GM18867 (cell line): ENCODE data around the gene MAP2K3.
"Not testable (repeated sequence)": the region's sequence is repeated elsewhere in the genome, so short reads cannot be mapped to it uniquely, and the experiment has no call there.

Source experiments
- ATAC-seq: cut with Tn5 transposase; IDR thresholded peaks from one replicate; pipeline ENCODE4 v1.9.1; 2021; ENCODE audit warnings: mild to moderate bottlenecking, moderate library complexity; ENCODE audit not compliant: unreplicated experiment

MAP2K3 gene

GRCh38 chr17:21296097-21297025 is 11.8 kb downstream of the MAP2K3 start:
- ATAC-seq, result no peak

- no peak for ATAC-seq
These were observed 12.6 kb downstream of the MAP2K3 start for GRCh38 chr17:21297026-21297520.

DNA sequence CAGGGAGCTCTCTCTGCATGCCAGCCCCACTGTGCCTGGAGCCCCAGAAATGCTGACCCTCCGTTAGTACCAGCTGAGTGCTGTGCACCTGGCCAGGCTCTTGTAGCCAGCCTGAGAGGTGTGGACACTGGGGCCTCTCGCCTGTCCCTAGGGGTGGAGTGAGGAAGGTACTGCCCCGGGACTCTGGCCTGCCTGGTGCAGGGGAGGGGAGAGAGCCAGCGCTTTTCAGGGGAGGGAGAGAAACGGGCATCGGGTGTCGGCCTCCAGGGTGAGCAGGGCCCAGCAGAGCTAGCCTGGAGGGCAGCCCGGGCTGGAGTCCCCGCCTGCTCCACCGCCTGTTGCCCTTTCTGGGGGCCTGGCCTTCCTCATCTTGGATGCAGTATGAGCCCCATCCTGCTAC is 13.1 kb downstream of the MAP2K3 start:
- ATAC-seq, result no peak

DNA sequence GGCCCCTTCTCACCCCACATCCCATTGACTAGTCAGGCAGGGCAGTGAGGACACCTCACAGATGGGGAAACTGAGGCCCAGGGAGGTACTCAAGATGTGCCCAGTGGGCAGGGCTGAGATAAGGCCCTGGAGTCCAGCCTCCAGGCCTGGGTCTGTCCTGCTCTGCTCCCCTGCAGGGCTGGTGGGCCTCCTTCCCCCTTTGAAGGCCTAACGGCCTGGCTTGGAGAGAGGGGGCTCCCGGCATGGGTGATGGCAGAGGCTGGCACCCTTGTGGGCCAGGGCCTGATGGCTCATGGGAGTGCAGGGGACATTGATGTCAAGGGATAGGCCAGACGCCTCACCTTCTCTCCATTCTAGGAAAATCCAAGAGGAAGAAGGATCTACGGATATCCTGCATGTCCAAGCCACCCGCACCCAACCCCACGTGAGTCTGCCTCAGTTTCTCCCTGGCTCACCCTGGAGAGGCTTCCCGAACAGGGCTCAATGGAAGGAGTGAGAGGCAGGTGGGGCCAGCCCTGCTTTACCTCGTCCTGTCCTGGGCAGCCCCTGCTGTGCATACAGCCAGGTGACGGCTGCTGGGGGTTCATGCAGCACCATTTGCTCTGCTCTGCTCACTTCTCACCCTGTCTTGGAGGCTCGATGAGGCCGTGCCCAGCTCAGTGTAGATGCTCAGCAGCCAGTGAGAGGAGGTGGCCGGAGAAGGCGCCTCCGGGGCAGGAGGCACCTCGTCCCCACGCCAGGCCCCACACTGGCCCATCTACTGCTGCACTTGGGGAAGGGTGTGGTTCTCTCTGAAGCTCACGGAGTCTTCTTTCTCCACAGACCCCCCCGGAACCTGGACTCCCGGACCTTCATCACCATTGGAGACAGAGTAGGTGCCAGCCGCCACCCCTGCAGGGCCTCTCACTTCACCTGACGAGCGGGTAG is 13.8 kb downstream of the MAP2K3 start:
- ATAC-seq, result no peak

DNA sequence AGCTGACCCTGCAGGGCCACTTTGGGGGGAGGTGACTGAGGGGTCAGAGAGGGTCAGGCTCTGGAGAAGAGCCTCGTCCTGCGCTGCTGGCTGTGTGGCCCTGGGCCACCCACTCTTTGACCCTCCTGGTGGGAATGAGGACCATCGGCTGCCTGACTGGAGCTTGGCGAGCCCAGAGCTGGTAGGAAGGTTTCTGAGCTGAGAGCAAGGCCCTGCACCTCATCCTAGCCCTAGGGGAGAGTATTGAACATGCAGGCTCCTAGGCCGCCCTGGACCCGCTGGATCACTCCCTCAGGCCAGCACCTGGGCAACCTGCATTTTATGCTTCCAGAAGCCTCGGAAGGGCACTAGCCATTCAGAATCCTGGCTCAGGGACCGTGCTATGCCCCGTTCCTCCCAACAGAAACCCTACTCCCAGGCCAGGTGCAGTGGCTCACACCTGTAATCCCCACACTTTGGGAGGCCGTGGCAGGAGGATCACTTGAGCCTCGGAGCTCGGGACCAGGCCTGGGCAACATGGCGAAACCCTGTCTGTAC is 14.5 kb downstream of the MAP2K3 start:
- no peak for ATAC-seq

GRCh38 chr17:21299981-21300600 is 15.6 kb downstream of the MAP2K3 start:
- ATAC-seq, result no peak

DNA sequence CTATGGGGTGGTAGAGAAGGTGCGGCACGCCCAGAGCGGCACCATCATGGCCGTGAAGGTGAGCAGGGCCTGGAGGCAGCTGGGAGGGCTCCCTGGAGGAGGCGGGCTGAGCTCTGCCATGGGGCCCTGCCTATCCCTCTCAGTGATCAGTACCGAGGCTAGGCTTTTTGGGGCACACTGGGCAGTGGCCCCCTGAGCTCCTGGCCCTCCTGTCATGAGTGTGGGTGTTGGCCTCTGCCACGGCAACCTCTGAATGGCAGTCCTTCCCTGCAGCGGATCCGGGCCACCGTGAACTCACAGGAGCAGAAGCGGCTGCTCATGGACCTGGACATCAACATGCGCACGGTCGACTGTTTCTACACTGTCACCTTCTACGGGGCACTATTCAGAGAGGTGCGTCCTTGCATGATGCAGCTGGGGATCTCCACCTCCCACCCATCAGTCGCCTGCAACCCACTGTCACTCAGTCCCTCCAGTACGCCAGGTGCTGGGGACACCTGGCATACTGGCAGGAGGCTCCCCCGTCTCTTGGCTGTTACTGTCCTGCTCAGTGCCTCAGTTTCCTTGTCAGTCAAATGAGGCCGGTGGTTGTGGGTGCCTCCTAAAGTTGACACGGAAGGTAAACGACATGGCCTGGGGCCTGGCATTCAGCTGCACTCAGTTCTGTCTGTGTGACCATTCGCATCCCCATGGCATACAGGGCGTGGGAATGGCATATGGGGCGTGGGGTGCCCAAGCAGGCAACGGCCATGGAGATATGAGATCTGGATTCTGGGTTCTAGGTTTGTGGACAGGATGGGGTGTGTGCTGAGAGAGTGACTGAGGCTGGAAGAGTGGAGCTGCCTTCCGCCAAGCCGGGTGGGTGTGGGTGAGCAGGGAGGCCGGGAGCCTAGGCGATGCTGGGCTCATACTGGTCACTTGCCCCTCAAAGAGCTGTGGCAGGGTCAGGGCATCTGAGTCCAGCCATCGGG is 16.4 kb downstream of the MAP2K3 start:
- no peak for ATAC-seq

DNA sequence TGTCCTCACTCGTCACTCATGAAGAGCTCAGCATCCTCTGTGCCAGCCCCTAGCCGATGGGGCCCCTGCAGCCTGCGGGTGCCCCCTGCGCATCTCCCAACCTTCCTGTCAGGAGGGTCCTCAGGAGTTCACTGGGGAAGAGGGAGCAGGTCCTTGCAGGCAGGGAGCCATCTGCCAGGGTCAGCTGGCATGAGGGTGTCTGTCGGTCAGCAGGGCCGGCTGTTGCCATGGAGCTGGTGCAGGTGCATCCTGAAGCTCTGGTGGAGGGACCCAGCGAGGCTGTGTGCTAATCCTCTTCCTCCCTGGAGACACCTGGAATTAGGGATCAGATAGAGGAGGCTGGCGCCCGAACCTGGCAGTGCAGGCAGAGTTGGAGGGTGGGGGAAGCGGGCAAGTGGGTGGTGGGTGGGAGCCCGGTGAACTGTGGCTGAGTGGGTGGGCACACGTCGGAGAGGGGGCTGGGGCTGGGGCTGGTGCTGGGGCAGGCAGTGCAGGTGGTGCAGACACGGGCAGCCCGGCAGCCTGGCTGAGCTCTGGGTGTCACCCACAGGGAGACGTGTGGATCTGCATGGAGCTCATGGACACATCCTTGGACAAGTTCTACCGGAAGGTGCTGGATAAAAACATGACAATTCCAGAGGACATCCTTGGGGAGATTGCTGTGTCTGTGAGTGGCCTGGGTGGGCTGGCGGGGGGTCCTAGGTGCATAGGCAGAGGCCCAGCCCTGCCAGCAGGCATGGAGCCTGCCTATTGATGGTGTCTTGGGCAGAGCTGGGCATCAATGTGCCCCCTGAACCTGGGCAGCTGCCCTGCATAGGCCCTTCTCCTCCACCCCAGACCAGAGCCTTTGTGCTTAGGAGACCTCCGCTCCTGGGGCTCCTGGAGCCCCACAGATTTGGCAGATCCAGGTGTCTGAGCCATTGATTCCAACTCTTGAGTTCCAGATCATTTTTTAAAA is 17.4 kb downstream of the MAP2K3 start:
- ATAC-seq, result no peak

- no peak for ATAC-seq
These were observed 18.4 kb downstream of the MAP2K3 start for GRCh38 chr17:21302711-21303425.

DNA sequence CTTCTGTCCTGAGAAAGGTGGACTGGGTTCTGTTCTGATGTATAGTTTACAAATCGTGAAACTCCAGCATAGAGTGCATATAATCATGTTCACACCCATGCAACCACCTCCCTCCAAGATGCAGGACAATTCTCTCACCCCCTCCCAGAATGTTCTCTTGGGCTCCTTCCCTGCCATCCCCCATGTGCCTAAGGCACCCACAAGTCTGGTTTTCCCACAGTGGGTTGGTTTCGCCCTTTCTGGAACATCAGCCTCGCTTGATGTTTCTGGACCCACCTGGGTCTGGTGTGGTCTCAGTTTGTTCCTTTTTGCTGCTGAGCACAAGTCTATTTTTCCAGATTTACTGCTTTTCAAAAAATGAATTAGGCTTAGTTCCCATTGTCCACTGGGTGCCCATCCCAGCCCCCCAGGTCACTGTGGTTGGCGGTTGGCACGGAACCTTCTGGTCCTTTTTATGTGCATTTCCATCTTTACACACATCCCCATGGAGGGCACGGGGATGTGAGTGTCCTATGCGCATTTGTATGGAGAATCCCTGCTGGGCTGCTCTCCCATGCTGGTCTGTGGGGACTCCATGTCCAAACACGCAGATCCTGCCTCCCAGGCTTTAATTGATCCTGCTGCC is 19.0 kb downstream of the MAP2K3 start:
- ATAC-seq, result no peak

GRCh38 chr17:21304091-21304490 is 19.6 kb downstream of the MAP2K3 start:
- ATAC-seq, result no peak

GRCh38 chr17:21304551-21305151 is 20.1 kb downstream of the MAP2K3 start:
- ATAC-seq, result not testable (repeated sequence)

DNA sequence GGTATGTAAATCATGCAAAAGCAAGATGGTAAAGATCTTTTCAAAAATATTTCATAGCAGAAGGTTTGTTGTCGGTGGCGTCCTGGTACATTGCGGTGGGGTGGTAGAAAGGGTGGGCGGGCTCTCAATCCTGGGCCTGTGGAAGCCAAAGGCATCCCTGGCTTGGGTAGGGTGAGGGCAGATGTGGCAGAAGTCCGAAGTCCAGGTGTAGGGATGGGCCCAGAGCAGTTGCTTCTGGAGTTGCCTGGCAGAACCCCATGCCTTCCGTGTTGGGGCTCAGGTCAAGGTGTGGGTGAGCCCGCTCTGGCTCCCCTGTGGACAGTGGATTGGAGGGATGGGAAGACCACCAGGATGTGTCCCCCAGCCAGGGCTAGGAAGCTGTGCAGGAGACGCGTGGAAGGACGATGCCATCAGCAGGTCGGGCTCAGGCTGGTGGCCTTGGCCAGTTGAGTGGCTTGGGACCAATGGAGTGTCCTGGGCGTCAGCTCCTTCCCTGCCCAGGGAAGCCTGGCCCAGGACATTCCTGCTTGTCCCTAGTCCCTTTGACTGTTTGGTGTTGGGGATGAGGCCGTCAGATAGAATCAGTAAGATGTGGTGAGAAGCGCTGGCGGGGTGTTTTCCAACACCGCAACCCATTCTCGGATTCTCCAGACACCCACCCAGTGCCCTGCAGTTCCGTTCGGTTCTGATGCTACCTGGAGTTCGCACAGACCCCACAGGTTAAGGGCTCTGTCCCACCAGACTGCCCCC is 21.1 kb downstream of the MAP2K3 start:
- ATAC-seq, result not testable (repeated sequence)

DNA sequence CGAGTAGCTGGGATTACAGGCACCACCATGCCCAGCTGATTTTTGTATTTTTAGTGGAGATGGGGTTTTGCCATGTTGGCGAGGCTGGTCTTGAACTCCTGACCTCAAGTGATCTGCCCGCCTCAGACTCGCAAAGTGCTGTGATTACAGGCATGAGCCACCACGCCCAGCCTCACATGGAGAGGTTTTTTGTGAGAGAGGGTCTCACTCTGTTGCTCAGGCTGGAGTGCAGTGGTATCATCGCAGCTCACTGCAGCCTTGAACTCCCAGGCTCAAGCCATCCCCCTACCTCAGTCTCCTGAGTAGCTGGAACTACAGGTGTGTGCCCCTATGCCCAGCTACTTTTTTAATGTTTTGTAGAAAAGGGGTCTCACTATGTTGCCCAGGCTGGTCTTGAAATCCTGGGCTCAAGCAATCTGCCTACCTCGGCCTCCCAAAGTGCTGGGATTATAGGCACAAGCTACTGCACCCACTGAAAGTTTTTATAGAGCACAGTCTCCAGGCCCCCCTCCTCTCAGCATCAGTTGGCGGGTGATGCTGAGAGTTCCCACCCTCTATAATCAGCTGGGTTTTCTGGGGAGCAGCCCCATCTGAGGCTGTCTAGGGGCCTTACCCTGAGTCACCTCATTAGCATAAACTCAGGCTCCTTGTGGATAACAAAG is 22.2 kb downstream of the MAP2K3 start:
- not testable (repeated sequence) for ATAC-seq

DNA sequence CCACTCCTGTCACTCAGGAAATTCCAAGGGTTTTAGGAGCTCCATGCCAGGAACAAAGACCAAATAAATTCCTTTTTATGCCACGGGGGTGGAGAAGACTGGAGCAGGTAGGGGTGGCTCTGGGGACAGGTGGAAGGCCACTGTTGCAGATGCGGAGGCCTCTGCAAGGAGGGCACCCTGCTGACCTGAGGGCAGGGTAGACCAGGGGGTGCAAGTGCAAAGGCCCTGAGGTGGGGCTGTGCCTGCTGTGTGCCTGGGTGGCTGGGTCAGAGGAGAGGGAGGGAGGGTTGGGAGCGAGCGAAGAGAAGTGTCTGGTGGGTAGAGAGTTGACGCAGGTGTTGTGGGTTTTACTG is 22.7 kb downstream of the MAP2K3 start:
- not testable (repeated sequence) for ATAC-seq

GRCh38 chr17:21308931-21309381 is 24.4 kb downstream of the MAP2K3 start:
- ATAC-seq, result not testable (repeated sequence)
